NT2/D1 (cell line): ENCODE measurements around the gene ACKR2.

Source experiments
- YY1 ChIP-seq: IDR thresholded peaks from 2 replicates; pipeline ENCODE4 v1.6.1; 2011; ENCODE audit not compliant: insufficient read length, insufficient read depth
- ZNF274 ChIP-seq: IDR thresholded peaks from 2 replicates; pipeline ENCODE4 v1.6.1; 2011; ENCODE audit warnings: mild to moderate bottlenecking, low read depth, low read length

GRCh38 chr3:42814246-42814645 lies 5.0 kb downstream of the ACKR2 start:
- TF ChIP-seq ZNF274 (no peak), YY1 (no peak)
